ENCODE data around the gene DCAF8.

The DCAF8 gene

GRCh38 chr1:160255781-160256300 lies 6.5 kb downstream of the DCAF8 start:
- H3K4me3 ChIP-seq (ENCODE audit: low read length) = no peak overlapping the region
- TF ChIP-seq CTCF (IDR thresholded peaks at IDR 0.05; ENCODE audit: insufficient read depth, low read depth, low read length, missing control alignments) = no peak
- DNase-seq (ENCODE audit: low read depth) = no peak

- peak; percentile 75 for TF ChIP-seq CTCF (IDR thresholded peaks at IDR 0.05; ENCODE audit: insufficient read depth, low read depth, low read length, missing control alignments)
- DNase-seq (ENCODE audit: low read depth) = peak; percentile 80
- no peak overlapping the region for H3K4me3 ChIP-seq (ENCODE audit: low read length)
Measured at GRCh38 chr1:160251687-160252526, 10.4 kb downstream of the DCAF8 start.

GRCh38 chr1:160251011-160251410 lies 11.3 kb downstream of the DCAF8 start:
- TF ChIP-seq CTCF (IDR thresholded peaks at IDR 0.05; ENCODE audit: insufficient read depth, low read depth, low read length, missing control alignments) = no peak
- H3K4me3 ChIP-seq (ENCODE audit: low read length) = no peak overlapping the region
- DNase-seq (ENCODE audit: low read depth) = no peak

GRCh38 chr1:160247053-160247452 lies 15.3 kb downstream of the DCAF8 start:
- no peak overlapping the region for H3K4me3 ChIP-seq (ENCODE audit: low read length)
- TF ChIP-seq CTCF (IDR thresholded peaks at IDR 0.05; ENCODE audit: insufficient read depth, low read depth, low read length, missing control alignments) = no peak
- no peak for DNase-seq (ENCODE audit: low read depth)

GRCh38 chr1:160245434-160245833 lies 16.9 kb downstream of the DCAF8 start:
- no peak for TF ChIP-seq CTCF (IDR thresholded peaks at IDR 0.05; ENCODE audit: insufficient read depth, low read depth, low read length, missing control alignments)
- H3K4me3 ChIP-seq (ENCODE audit: low read length) = no peak overlapping the region
- no peak for DNase-seq (ENCODE audit: low read depth)

- DNase-seq (ENCODE audit: low read depth) = no peak
- H3K4me3 ChIP-seq (ENCODE audit: low read length) = no peak overlapping the region
- TF ChIP-seq CTCF (IDR thresholded peaks at IDR 0.05; ENCODE audit: insufficient read depth, low read depth, low read length, missing control alignments) = no peak
Measured at GRCh38 chr1:160244209-160244608, 18.1 kb downstream of the DCAF8 start.

- no peak for DNase-seq (ENCODE audit: low read depth)
- no peak for TF ChIP-seq CTCF (IDR thresholded peaks at IDR 0.05; ENCODE audit: insufficient read depth, low read depth, low read length, missing control alignments)
- H3K4me3 ChIP-seq (ENCODE audit: low read length) = no peak overlapping the region
Measured at GRCh38 chr1:160243767-160244166, 18.6 kb downstream of the DCAF8 start.
